Measurements from ENCODE around the gene PCSK6. TPM values are rescaled to one million over a fixed set of nuclear protein-coding genes. Genes with fewer than 3 reads are reported as not detected.

Gene PCSK6
- total RNA-seq, 1 experiment from 2014 or later: 3.7 TPM

DNA sequence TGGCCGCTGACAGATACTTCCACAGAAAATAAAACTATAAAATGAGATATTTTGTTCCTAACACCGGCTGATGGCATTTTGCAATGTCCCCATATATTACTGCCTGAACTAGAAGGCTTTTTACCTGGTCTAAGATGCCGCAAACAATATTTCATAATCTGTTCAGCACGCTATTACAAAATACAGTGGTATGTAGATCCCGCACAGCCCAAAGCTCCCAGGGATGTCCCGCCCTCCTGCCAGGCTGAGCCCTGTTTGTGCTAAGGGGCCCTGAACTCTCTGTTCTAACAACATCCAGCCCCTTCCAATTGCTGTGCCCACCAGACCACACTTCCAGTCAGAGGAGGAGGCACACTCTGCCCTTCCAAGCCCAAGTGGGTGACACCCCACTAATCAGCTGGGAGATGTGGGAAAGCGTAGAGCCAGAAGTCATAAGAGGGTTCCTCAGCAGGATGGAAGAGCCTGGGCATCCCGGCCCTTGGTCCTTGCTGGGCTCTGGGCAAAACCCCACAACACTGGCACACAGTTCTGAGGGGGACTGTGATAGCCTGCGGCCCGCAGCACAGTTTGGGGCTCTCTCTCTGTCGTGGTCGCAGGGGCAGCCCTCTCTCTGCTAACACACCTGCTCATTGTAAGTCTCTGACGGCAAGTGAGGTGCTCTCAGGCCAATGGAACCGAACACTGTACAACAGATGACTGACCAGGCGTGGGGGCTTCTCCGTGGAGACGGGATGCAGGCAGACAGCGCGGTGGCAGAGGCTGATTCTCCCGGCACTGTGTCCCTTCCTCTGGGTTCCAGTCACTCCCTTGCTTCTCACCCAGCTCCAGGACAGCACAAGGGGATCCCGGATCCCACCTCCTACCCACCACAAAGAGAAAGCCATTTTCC, 55.2 kb downstream of the PCSK6 start:
- H3K27me3 ChIP-seq (ENCODE audit: low read length): peaks cover 26% of the 10 kb centered on the region
- ChIA-PET CTCF (no interaction called here), POLR2A (ENCODE audit: unreplicated experiment) (no interaction called here)
- no peaks in the 10 kb centered on the region for H3K9me2 ChIP-seq (replicated peaks; ENCODE audit: low read length)
- no peaks in the 10 kb centered on the region for H3K9me3 ChIP-seq (ENCODE audit: low read length)
- no peak overlapping the region for H3K9ac ChIP-seq (ENCODE audit: low read length)
- H3K4me3 ChIP-seq (ENCODE audit: low read length): no peak overlapping the region
- BruUV-seq (replicated peaks): no TSS peak
- H3K79me2 ChIP-seq (ENCODE audit: low read length): no peaks in the 10 kb centered on the region
- ATAC-seq: no peak
- H3K4me1 ChIP-seq (ENCODE audit: insufficient read depth, low read length): peaks cover 4% of the 10 kb centered on the region; the same call in 1 of the 2 replicates
- H3K4me2 ChIP-seq (ENCODE audit: low read length): no peak overlapping the region
- intact Hi-C loops (cut with micrococcal nuclease): no loop called here
- no peak overlapping the region for H2AFZ ChIP-seq (ENCODE audit: low read length)
- H3K27ac ChIP-seq (ENCODE audit: low read length): no peak overlapping the region
- H4K20me1 ChIP-seq (ENCODE audit: low read length): no peaks in the 10 kb centered on the region
- H3K36me3 ChIP-seq (ENCODE audit: low read depth, low read length): no peaks in the 10 kb centered on the region
- TF ChIP-seq EZH2phosphoT487 (IDR thresholded peaks at IDR 0.05; ENCODE audit: borderline replicate concordance, low read length) (no peak), EZH2 (IDR thresholded peaks at IDR 0.05; ENCODE audit: low read length, unreplicated experiment) (no peak), CTCF (conservative IDR thresholded peaks at IDR 0.05; ENCODE audit: low read depth, low read length) (no peak)
- no peaks in the 10 kb centered on the region for H3F3A ChIP-seq (ENCODE audit: low read length, unreplicated experiment)
- DNase-seq: no peak

DNA sequence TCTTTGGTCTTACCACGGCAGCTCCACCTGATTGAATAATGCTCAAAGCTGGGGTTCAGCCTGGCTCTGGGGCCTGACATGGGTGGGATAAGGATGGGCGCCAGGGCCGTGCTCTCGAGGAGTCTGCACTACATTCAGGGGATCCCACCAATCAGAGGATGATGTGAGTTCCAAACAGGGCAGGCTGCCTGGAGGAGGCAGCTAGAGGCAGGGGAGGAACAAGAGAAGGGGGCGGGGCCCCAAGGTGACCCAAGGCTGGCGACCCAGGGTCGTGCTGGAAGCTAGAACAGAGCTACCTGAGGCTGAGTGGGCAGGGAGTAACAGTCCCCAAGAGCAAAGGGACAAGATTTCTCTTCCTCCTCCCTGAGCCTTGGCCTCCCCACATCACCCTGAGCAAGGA, 56.1 kb downstream of the PCSK6 start:
- H3K9ac ChIP-seq (ENCODE audit: low read length): no peak overlapping the region
- no peaks in the 10 kb centered on the region for H4K20me1 ChIP-seq (ENCODE audit: low read length)
- no peaks in the 10 kb centered on the region for H3K79me2 ChIP-seq (ENCODE audit: low read length)
- intact Hi-C loops (cut with micrococcal nuclease): no loop called here
- H2AFZ ChIP-seq (ENCODE audit: low read length): no peak overlapping the region
- H3F3A ChIP-seq (ENCODE audit: low read length, unreplicated experiment): no peaks in the 10 kb centered on the region
- no peaks in the 10 kb centered on the region for H3K4me1 ChIP-seq (ENCODE audit: insufficient read depth, low read length)
- no peaks in the 10 kb centered on the region for H3K36me3 ChIP-seq (ENCODE audit: low read depth, low read length)
- no peak for DNase-seq
- ATAC-seq: no peak
- ChIA-PET CTCF (no interaction called here), POLR2A (ENCODE audit: unreplicated experiment) (no interaction called here)
- H3K27me3 ChIP-seq (ENCODE audit: low read length): peaks cover 26% of the 10 kb centered on the region
- no peaks in the 10 kb centered on the region for H3K9me2 ChIP-seq (replicated peaks; ENCODE audit: low read length)
- no peak overlapping the region for H3K27ac ChIP-seq (ENCODE audit: low read length)
- H3K4me3 ChIP-seq (ENCODE audit: low read length): no peak overlapping the region
- TF ChIP-seq EZH2phosphoT487 (IDR thresholded peaks at IDR 0.05; ENCODE audit: borderline replicate concordance, low read length) (no peak), CTCF (conservative IDR thresholded peaks at IDR 0.05; ENCODE audit: low read depth, low read length) (no peak), EZH2 (IDR thresholded peaks at IDR 0.05; ENCODE audit: low read length, unreplicated experiment) (no peak)
- BruUV-seq (replicated peaks): no TSS peak
- no peak overlapping the region for H3K4me2 ChIP-seq (ENCODE audit: low read length)
- H3K9me3 ChIP-seq (ENCODE audit: low read length): no peaks in the 10 kb centered on the region

DNA sequence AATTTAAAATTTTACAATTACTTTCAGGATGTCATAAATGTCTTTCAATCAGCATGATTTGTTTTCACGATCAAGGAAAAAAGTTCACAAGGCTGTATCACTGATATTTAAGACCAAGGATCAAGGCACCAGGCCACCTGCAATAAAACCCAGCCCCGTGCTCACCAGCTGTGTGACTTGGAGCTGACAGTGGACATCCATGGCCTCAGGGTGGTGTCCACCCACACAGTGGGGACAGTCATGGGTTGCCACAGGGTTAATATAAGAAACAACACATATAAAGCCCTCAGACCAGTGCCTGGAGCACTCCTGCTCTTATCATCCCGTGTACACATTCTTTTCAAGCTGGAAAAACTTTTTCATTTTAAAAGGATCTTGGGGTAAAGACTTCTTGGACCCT, 56.5 kb downstream of the PCSK6 start:
- H3K27me3 ChIP-seq (ENCODE audit: low read length): peaks cover 28% of the 10 kb centered on the region
- H3K4me3 ChIP-seq (ENCODE audit: low read length): no peak overlapping the region
- no peaks in the 10 kb centered on the region for H4K20me1 ChIP-seq (ENCODE audit: low read length)
- H3F3A ChIP-seq (ENCODE audit: low read length, unreplicated experiment): no peaks in the 10 kb centered on the region
- ATAC-seq (no peak), DNase-seq (no peak)
- intact Hi-C loops (cut with micrococcal nuclease): no loop called here
- no peak overlapping the region for H3K27ac ChIP-seq (ENCODE audit: low read length)
- no peaks in the 10 kb centered on the region for H3K4me1 ChIP-seq (ENCODE audit: insufficient read depth, low read length)
- ChIA-PET CTCF (no interaction called here), POLR2A (ENCODE audit: unreplicated experiment) (no interaction called here)
- BruUV-seq (replicated peaks): no TSS peak
- no peaks in the 10 kb centered on the region for H3K9me3 ChIP-seq (ENCODE audit: low read length)
- H3K9ac ChIP-seq (ENCODE audit: low read length): no peak overlapping the region
- no peaks in the 10 kb centered on the region for H3K9me2 ChIP-seq (replicated peaks; ENCODE audit: low read length)
- H3K4me2 ChIP-seq (ENCODE audit: low read length): no peak overlapping the region
- no peaks in the 10 kb centered on the region for H3K36me3 ChIP-seq (ENCODE audit: low read depth, low read length)
- H3K79me2 ChIP-seq (ENCODE audit: low read length): no peaks in the 10 kb centered on the region
- H2AFZ ChIP-seq (ENCODE audit: low read length): no peak overlapping the region
- TF ChIP-seq EZH2 (IDR thresholded peaks at IDR 0.05; ENCODE audit: low read length, unreplicated experiment) (no peak), CTCF (conservative IDR thresholded peaks at IDR 0.05; ENCODE audit: low read depth, low read length) (no peak), EZH2phosphoT487 (IDR thresholded peaks at IDR 0.05; ENCODE audit: borderline replicate concordance, low read length) (no peak)

All from PC-3 (cell line).